ENCODE results near the gene CFB.

DNA sequence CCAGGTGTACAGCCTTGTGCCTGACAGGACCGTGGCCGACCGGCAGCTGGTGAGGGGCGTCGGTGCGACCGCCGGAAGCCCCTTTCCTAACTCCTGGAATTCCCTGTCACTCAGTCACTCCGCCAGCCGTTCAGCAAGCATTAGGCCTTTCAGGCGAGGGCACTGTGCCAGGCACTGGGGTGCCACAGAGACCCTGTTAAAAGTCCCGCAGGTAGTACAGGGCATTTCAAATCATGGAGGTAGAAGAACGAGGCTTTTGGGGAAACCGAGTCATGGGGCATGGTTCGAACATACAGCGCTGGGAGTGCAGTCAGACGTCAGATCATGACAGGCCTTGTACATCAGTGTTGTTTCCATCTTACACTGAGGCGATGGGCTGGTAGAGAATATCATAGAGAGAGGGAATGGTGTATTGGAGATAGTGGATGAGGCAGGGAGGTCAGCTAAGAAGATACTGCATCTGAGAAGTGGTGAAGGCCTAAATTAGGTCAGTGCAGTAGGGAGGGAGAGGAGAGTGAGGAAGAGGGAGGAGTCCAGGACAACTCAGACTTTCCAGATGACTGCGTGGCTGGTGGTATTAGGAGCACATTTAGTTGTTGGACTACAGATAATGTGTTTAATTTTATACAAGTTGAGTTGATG lies 26.9 kb downstream of the CFB start:
- TF ChIP-seq HDAC6 (IDR thresholded peaks at IDR 0.05; ENCODE audit: low read depth, low read length) (no peak), ZFP36 (IDR thresholded peaks at IDR 0.05; ENCODE audit: borderline replicate concordance, low read depth, low read length, partially characterized antibody) (no peak), PREB (CRISPR knock-in tag; IDR thresholded peaks at IDR 0.05) (no peak), YY1 (IDR thresholded peaks at IDR 0.05; ENCODE audit: insufficient read depth, insufficient replicate concordance, low read depth, low read length) (no peak), JUN (CRISPR knock-in tag; IDR thresholded peaks at IDR 0.05) (no peak), ZNF24 (IDR thresholded peaks at IDR 0.05) (no peak), SRF (IDR thresholded peaks at IDR 0.05; ENCODE audit: low read depth, low read length) (no peak), SAP130 (CRISPR knock-in tag; IDR thresholded peaks at IDR 0.05; ENCODE audit: low read depth) (no peak), ZNF431 (CRISPR knock-in tag; IDR thresholded peaks at IDR 0.05; ENCODE audit: borderline replicate concordance, low read depth) (no peak)
- TF ChIP-seq, protein P1, sequence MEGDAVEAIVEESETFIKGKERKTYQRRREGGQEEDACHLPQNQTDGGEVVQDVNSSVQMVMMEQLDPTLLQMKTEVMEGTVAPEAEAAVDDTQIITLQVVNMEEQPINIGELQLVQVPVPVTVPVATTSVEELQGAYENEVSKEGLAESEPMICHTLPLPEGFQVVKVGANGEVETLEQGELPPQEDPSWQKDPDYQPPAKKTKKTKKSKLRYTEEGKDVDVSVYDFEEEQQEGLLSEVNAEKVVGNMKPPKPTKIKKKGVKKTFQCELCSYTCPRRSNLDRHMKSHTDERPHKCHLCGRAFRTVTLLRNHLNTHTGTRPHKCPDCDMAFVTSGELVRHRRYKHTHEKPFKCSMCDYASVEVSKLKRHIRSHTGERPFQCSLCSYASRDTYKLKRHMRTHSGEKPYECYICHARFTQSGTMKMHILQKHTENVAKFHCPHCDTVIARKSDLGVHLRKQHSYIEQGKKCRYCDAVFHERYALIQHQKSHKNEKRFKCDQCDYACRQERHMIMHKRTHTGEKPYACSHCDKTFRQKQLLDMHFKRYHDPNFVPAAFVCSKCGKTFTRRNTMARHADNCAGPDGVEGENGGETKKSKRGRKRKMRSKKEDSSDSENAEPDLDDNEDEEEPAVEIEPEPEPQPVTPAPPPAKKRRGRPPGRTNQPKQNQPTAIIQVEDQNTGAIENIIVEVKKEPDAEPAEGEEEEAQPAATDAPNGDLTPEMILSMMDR (CRISPR knock-in tag; IDR thresholded peaks at IDR 0.05): 0 out of 2 replicates have a peak, but pooled peaks have one; percentile 3
- TF ChIP-seq, protein P2, sequence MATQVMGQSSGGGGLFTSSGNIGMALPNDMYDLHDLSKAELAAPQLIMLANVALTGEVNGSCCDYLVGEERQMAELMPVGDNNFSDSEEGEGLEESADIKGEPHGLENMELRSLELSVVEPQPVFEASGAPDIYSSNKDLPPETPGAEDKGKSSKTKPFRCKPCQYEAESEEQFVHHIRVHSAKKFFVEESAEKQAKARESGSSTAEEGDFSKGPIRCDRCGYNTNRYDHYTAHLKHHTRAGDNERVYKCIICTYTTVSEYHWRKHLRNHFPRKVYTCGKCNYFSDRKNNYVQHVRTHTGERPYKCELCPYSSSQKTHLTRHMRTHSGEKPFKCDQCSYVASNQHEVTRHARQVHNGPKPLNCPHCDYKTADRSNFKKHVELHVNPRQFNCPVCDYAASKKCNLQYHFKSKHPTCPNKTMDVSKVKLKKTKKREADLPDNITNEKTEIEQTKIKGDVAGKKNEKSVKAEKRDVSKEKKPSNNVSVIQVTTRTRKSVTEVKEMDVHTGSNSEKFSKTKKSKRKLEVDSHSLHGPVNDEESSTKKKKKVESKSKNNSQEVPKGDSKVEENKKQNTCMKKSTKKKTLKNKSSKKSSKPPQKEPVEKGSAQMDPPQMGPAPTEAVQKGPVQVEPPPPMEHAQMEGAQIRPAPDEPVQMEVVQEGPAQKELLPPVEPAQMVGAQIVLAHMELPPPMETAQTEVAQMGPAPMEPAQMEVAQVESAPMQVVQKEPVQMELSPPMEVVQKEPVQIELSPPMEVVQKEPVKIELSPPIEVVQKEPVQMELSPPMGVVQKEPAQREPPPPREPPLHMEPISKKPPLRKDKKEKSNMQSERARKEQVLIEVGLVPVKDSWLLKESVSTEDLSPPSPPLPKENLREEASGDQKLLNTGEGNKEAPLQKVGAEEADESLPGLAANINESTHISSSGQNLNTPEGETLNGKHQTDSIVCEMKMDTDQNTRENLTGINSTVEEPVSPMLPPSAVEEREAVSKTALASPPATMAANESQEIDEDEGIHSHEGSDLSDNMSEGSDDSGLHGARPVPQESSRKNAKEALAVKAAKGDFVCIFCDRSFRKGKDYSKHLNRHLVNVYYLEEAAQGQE (IDR thresholded peaks at IDR 0.05; ENCODE audit: borderline replicate concordance in 1 of 2, low read depth in 1 of 2, low read length in 2 of 2): no peak
